Neural cell (in vitro differentiated cells): ENCODE measurements around the gene MRPL10.

Experiments
- CTCF ChIP-seq: fragments of 450-650 bp; IDR thresholded peaks from 2 replicates; pipeline ENCODE4 v1.5.1; 2014; ENCODE audit warnings: antibody characterized with exemption, mild to moderate bottlenecking, moderate library complexity; ENCODE audit not compliant: poor library complexity, severe bottlenecking
- POLR2AphosphoS5 ChIP-seq: IDR thresholded peaks from 2 replicates; pipeline ENCODE4 v1.6.1; 2012
- SMC3 ChIP-seq: fragments of 450-650 bp; conservative IDR thresholded peaks from 2 replicates; pipeline ENCODE4 v1.6.1; 2014; ENCODE audit warnings: antibody characterized with exemption, mild to moderate bottlenecking, moderate library complexity; ENCODE audit not compliant: poor library complexity
- TF ChIP-seq, protein P1 (sequence below): IDR thresholded peaks from 2 replicates; pipeline ENCODE4 v1.6.1; 2012; ENCODE audit warnings: borderline replicate concordance

- TF ChIP-seq SMC3 (no peak), CTCF (no peak), POLR2AphosphoS5 (no peak)
- TF ChIP-seq, protein P1, sequence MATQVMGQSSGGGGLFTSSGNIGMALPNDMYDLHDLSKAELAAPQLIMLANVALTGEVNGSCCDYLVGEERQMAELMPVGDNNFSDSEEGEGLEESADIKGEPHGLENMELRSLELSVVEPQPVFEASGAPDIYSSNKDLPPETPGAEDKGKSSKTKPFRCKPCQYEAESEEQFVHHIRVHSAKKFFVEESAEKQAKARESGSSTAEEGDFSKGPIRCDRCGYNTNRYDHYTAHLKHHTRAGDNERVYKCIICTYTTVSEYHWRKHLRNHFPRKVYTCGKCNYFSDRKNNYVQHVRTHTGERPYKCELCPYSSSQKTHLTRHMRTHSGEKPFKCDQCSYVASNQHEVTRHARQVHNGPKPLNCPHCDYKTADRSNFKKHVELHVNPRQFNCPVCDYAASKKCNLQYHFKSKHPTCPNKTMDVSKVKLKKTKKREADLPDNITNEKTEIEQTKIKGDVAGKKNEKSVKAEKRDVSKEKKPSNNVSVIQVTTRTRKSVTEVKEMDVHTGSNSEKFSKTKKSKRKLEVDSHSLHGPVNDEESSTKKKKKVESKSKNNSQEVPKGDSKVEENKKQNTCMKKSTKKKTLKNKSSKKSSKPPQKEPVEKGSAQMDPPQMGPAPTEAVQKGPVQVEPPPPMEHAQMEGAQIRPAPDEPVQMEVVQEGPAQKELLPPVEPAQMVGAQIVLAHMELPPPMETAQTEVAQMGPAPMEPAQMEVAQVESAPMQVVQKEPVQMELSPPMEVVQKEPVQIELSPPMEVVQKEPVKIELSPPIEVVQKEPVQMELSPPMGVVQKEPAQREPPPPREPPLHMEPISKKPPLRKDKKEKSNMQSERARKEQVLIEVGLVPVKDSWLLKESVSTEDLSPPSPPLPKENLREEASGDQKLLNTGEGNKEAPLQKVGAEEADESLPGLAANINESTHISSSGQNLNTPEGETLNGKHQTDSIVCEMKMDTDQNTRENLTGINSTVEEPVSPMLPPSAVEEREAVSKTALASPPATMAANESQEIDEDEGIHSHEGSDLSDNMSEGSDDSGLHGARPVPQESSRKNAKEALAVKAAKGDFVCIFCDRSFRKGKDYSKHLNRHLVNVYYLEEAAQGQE: no peak
These were observed 46.2 kb upstream of the MRPL10 start for GRCh38 chr17:47877368-47878034.
